LHCN-M2 (cell line): Measurements from ENCODE around the gene RACGAP1. TPM values are rescaled to one million over a fixed set of nuclear protein-coding genes. Genes with fewer than 3 reads are reported as not detected.

Experiments used
- DNase-seq: peaks from one replicate; pipeline ENCODE4 v3.0.0-alpha.2; 2012; ENCODE audit warnings: low read depth
- total RNA-seq: library from RNA; depleted of rRNA; stranded (reverse); fragments of >200 nt; gene quantifications from 2 replicates; pipeline ENCODE4 v1.2.3, GENCODE V29; 2014; rRNA removed

The RACGAP1 gene
- total RNA-seq, 1 experiment from 2014 or later, result 177 TPM

DNA sequence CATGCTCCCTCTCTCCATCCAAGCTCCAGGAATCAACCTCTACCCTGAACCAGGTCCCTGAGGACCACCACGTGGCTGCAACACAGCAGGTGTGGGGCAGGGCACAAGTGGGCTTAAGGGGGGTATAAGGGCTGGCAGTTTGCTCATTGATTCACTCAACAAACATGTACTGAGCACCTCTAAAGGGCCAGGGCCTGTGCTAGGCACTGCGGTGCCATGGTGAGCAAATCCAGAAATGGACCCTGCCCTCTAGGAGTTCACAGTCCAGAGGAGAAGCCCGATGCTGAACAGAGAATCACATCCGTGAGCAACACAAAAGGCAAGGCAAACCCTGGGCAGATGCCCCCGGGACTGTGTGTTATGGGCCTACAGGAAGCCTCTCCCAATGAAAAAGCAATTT, 81.2 kb downstream of the RACGAP1 start:
- no peak for DNase-seq

DNA sequence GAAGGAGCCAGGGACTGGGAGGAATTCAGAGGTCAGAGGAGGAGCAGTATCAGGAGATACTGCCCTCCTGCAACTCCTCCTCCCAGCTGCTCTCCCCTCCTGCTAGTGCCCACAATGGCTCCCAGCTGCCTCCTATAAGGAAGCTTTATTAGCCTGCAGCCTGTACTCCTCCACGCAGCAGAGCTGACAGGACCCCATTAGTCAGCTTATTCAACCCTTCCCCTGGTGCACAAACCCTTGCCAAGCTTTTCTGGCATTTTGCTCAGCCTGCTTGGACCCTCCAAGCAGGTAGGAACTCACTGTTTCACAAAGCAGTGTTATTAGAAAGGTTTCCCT, 81.7 kb downstream of the RACGAP1 start:
- no peak for DNase-seq

DNA sequence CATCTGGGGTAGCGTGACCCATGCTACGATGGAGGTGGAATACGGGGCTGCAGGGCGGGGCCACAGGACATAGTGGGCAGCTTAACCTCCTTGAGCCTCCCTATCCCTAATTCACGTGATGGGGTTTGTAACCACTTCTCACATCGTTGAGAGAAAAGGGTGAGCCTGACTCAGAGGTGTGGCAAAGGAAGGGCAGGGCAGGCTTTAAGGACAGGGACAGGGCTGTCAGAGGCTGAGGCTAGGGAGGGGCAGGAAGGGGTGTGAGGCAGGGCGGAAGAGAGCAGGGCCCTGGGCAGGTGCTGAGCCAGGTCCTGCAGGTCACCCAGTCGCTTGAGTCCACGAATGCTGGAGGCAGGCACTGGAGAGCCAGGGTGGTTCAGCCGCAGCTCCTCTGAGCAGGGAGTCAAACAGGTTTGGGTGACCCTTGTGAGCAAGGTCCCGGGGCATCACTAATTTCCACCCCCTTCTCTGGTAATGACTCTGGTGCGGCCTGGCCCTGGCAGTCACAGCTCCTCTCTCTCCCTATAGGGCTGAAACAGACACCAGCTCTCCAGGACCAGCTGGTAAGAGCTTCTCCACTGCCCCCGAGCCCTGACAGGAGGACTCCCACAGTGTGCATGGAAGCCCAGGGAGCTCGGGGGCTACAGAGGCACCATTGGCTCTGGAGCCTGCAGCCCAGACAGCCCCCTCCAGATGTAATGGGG, 82.2 kb downstream of the RACGAP1 start:
- no peak for DNase-seq

DNA sequence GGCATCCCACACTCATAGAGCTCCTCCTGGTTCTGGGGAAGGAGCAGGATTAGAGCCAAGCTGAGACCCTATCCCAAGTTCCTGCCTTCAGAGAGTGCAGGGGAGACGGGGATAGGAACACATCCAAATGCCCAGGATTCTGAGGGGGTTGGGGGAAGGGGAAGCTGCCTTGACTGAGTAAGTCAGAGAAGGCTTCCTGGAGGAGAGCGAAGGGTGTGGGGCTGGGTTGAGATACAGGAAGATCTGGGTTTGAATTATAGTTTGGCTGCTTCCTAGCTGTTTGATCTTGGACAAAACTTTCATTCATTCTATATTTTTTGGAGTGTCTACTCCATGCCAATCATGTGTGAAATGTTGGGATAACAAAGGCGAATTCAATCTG, 82.8 kb downstream of the RACGAP1 start:
- no peak for DNase-seq

DNA sequence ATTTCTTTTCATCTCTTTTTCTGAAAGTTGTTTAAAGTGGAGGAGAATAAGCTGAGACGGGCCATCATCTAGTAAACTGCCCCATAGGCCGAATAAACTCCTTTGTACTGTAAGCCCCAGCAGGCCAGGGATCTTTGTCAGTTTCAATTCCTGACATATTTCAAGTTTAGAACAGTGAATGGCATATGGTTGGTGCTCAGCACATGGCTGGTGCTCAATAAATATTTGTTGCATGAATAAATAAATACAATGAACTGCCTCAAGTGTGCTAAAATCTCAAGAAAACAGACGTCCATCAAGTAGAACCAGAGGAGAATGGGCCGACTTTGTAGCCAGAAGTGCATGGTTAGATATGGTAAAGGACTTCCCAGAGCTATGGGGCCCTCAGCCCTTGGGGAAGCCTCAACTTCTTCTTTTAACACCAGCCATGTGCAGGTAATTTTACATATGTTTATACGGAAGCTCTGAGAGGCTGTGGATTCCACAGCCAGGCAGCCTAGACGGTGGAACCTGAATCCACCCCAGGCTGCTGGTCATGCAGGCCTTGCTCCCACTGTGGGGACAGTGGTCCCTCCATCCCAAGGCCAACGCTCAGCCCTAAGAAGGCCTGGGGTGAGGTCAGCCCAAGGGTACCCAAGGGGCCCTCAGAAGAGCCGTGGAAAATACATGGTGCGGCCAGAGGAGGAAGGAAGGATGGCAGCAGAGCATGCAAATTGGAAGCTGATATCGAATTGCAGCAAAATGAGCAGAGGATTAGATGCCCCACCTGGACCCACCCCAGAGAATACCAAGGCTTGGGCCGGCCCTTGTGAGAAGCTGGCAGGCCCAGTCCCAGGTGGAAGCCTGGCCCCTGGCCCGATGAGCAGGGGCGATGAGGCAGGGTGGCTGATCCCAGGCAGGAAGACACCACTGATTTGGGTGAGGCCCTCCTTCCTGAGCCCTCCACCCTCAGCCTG, 83.5 kb downstream of the RACGAP1 start:
- no peak for DNase-seq

DNA sequence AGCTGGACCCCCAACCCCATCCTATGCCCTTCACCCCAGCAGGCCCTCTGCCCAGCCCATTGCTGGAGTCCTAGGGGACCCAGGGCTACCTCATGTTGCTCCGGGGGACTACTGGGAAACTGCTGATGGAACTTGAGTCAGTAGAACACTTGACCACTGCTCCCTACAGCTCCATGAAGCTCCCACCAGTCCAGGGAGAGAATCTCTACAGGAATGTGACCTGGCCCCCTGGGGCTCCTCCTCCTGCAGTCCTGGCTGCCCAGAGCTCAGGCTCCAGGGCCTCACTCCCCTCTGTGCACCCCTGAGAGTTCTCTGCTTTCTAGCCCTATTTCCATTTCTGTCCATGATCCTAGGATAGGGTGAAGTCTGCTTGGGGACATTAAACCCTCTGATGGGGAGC, 85.6 kb downstream of the RACGAP1 start:
- DNase-seq, result no peak

DNA sequence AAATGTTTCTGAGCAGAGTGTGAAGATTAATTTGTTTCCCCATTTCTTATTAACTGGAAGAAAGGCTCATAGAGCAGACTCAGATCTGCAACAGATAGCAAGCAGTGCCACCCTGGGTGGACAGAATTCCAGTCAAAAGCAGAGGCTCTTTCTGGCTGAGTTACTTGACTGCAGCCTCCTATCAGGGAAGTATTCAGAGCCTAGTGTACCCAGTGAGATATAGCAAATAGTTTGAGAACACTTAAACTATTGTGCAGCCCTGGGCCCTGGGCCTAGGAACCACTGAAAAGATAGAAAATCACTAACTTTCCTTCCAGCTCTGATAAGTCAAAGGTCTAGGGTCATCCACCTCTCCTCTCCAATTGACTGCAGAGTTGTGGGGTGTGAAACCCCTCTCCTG, 86.0 kb downstream of the RACGAP1 start:
- DNase-seq, result no peak

Other genes starting within 250 kb of the RACGAP1 start
- gene NCKAP5L, start 197.1 kb downstream of the RACGAP1 start, total RNA-seq, result 27.8 and 29.8 TPM in 2 replicates
- gene BCDIN3D, start 182.4 kb downstream of the RACGAP1 start, total RNA-seq, result 2.5 and 2.9 TPM in 2 replicates
- 4.1 and 4.2 TPM in 2 replicates for gene FAIM2, start 121.6 kb downstream of the RACGAP1 start, total RNA-seq
- not detected in 2 replicates for gene AQP2, start 74.8 kb downstream of the RACGAP1 start, total RNA-seq
- 0.11 TPM in 1 of 2 replicates, not detected in the other for gene AQP5, start 63.6 kb downstream of the RACGAP1 start, total RNA-seq
- gene AQP6, start 52.5 kb downstream of the RACGAP1 start, total RNA-seq, result not detected in 2 replicates
- 1.2 and 4.3 TPM in 2 replicates for gene ASIC1, start 32.1 kb upstream of the RACGAP1 start, total RNA-seq
- 49.2 and 66.8 TPM in 2 replicates for gene SMARCD1, start 59.8 kb upstream of the RACGAP1 start, total RNA-seq
- 0.17 TPM in 1 of 2 replicates, not detected in the other for gene GPD1, start 78.5 kb upstream of the RACGAP1 start, total RNA-seq
- 41.7 and 44.0 TPM in 2 replicates for gene COX14, start 86.7 kb upstream of the RACGAP1 start, total RNA-seq
- 30.7 and 30.8 TPM in 2 replicates for gene CERS5, start 141.9 kb upstream of the RACGAP1 start, total RNA-seq